GM18520 (cell line): ENCODE measurements around the gene WDR93.

Experiments
- ATAC-seq: cut with Tn5 transposase; IDR thresholded peaks from one replicate; pipeline ENCODE4 v1.9.1; 2021; ENCODE audit not compliant: unreplicated experiment

The WDR93 gene

DNA sequence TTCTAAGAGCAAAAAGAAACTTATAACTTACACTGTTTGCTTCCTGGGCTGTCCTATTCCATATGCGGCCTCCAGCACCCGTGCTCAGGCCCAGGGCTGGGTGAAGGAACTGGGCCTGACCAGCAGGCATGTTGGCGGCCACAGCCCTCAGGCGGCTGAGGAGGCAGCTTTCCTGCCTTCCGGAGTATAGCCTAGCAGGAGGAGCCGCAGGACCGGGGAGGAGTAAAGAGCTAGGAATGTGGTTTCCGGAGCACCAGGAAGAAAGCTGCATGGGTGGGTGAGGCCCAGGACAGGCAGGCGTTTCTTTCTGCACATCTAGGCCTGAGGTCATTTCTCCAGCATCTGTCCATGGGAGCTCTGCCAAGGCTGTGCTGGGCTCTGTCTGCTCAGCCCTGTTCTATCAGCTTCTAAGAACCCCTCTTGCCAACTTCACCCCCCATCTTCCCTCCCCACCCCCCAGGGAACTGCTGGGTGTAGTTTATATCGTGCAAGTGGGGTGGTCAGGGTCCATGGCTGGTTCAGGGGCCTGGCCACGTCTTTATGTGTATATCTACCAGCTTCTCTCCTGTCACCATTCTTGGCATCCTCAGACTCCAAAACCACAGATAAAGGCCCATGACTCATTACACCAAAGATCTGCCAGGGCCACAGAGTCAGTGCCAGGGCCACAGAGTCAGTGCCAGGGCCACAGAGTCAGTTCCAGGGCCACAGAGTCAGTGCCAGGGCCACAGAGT lies 27.6 kb upstream of the WDR93 start:
- ATAC-seq: no peak

- ATAC-seq: no peak
Observed at GRCh38 chr15:89664441-89665350, 25.9 kb upstream of the WDR93 start.

GRCh38 chr15:89665449-89666181 lies 25.0 kb upstream of the WDR93 start:
- ATAC-seq: no peak

- ATAC-seq: no peak
Observed at GRCh38 chr15:89666184-89666857, 24.3 kb upstream of the WDR93 start.

DNA sequence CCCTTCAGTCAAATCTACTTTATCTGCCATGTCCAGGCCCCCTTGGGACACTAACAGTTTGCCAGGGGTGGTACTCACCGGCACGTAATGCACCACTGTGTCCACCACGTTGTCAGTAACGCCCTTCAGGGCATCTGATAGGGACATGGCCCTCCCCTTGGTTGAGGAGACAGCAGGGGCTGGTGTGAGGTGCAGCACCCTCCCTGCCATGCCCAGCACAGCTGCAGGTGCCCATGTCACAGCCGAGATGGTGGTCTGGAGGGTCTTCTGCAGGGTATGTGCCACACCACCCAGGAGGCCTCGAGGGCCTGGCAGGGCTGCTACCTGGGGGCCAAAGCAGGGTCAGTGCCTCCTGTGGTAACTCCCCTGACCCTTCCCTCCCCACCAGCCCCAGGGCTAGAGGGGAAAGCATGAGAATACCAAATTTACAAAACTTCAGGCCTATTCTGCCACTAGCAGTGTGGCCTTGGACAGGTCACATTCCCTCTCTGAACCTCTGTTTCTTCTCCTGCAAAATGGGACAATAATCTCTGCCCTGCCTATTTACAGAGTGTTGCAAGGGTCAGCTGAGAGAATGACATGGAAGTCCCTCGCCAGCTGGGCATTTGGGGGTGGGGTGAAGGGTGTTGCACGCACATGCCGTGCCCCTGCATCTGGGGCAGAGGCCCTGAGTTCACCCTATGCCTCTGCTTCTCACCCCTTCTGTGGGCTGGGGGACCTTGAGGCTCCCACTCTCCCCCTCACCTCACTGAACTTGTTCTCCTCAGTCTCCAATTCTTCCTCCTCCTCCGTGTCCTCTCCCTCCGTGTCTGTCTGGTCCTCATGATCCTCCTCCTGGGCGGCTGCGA lies 23.5 kb upstream of the WDR93 start:
- no peak for ATAC-seq

DNA sequence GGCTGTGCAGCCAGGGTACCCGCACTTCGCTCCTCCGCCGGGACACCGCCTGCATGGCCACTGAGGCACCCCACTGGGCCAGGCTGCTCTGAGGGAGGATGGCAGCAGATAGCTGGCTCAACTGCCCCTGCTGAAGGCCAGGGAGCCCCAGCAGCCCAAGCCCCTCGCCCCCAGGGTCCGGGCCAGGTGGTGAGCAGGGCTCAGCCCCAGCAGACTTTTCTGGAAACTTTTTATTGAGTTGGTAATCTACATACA lies 23.0 kb upstream of the WDR93 start:
- ATAC-seq: no peak

DNA sequence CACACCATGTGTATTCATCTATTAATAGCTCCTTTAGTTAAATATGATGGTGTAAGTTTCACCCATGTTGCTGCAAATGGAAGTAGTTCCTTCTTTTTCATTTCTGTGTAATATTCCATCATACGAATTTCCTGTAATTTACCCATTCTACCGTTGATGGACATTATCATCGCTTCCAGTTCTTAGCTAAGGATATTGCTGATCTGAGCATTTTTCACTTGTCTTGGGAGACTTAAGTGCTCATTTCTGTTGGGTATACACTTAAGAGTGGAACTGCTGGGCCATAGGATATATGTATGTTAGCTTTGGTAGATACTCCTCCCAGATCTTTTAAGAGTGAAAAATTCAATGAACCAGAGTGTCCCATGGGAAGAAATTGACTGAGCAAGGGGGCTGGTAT lies 22.4 kb upstream of the WDR93 start:
- no peak for ATAC-seq

DNA sequence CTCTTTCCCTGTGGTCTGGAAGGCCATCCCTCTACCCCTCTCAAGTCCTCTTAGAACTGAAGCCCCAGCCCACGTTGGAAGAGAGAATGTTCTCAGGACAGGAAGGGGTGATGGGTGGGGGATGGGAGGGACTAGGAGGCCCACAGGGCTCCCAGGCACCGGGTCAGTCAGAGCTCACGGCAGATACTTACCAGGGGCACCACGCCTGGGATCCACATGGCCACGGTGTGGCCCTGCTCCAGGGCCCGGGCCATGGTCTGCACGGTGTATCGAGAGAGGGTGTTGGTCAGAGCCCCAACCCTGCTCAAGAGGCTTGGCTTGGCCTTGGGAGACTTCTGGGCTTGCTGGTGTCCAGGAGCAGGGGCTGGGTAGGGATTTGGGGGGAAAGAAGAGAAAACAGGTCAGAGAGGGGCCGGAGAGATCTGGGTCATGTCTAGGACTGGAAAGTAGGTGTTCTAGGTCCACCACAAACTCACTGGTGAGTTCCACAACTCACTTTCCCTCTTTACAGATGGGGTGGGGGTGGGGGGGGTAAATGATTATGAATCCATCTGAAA lies 21.2 kb upstream of the WDR93 start:
- ATAC-seq: no peak

- no peak for ATAC-seq
Observed at GRCh38 chr15:89669941-89670340, 20.7 kb upstream of the WDR93 start.

DNA sequence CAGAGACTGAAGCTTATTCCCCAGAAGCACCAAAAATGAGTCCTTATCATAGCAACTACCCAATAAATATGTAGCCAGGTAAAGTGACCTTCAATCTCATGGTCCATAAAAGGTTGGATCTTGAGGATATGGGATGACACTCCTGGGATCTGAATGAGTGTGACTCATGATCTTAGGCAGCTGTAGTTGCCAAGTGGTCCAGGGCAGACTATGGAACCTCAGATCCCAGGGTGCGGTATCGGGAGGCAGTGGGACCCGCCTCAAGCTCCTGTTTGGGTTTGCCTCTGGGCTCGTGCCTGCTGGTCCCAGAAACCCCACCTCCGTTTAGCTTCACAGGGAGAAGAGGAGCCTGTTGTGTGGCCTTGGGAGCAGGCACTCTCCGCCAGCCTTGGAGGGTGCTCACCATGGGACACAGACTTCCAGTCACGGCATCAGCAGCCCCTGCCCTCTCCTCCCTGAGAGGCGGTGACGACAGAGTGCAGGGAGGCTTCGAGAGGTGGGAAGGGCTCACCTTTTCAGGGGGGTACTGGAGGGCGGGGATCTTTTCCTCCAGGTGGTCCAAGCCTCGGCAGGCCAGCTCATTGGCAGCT lies 19.5 kb upstream of the WDR93 start:
- ATAC-seq: no peak

DNA sequence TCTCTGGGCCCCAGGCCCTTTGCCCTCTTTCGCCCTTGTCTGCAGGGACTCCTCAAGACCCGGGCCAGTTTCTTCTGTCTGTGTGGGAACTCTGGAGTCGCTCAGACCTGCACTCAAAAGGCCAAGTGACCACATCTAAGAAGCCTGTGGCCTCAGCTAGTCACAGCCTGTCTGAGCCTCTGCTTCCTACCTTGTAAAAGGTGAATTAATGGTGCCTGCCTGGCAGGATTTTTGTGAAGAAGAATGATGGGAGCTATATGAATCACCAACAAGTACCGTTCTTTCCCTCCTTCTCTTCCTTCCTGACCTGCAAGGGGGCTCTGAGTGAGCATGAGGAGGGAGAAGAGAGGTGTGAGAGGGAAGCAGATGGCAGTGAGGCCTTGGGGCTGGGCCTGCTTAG lies 18.9 kb upstream of the WDR93 start:
- no peak for ATAC-seq

GRCh38 chr15:89672221-89673164 lies 18.1 kb upstream of the WDR93 start:
- no peak for ATAC-seq

DNA sequence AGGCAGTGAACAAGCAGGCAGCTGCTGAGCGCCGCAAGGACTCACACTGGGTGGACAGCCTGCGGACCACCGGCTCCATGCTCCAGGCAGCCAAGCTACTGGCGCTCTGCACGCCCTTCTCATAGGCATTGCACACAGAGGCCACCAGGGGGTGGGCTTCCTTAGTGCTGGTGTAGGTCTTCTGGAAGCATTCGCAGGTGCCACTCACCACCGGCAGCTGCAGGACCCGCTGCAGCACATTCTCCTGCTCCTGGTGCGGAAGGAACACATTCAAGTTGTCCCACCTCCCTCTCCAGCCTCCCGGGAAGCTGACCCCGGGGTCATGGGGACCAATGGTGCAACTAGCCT lies 17.5 kb upstream of the WDR93 start:
- ATAC-seq: no peak

- ATAC-seq: no peak
Observed at GRCh38 chr15:89674526-89674925, 16.1 kb upstream of the WDR93 start.

GRCh38 chr15:89675606-89676005 lies 15.0 kb upstream of the WDR93 start:
- ATAC-seq: no peak

- ATAC-seq: no peak
Observed at GRCh38 chr15:89677381-89677780, 13.2 kb upstream of the WDR93 start.

DNA sequence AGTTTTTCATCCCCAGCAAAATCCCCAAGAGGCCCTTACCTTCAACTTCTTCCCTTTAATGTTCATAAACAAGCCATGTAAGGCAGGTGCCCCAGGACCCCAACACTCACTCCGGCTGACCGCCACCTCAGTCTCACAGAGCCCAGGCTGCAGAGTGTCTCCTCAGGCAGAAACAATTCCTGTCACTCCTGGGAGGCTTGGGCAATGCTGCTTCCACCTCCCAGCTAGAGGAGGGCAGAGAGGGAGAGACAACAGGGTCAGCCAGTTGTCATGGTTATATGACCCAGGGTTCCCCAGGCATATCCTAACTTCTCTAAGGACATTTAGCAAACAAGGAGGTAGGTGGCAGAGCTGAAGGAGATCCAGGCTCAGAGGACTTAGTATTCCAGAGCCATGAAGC lies 11.4 kb upstream of the WDR93 start, which contains the start of gene PLIN1:
Gene PLIN1, minus strand, starts transcription at position 156 of the 400 bp plus-strand sequence. CDS start 1,878 bp downstream, outside the sequence.
- no peak for ATAC-seq

DNA sequence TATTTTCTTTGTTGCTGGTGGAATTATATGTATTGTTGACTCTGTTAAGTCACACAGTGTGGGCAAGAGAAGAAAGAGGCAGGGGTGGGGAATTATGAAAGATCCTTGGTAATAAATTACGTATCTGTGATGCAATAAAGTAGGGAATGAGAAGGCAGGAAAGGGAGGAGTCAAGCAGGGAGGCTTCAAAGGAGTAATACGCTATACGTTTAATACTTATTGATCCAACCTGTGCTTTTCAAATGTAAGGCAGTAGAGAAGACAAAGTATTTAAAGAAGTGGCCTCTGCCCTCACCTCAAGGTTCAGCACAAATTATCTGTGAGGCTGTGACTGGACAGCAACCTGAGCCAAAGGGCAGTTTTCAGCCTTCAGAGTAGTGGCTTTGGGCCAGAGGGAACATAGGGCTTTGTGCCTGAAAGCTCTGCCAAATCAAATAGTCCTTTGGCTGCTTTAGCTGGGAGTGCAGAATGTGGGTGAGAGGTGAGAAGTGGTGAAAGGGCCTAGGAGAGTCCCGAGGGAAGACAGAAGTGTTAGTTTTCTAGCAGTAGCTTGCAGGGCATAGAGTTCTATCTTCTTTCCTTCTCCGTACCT lies 10.2 kb upstream of the WDR93 start:
- no peak for ATAC-seq
